ENCODE results near the gene SEZ6. TPM values are rescaled to one million over a fixed set of nuclear protein-coding genes. Genes with fewer than 3 reads are reported as not detected.

The SEZ6 gene
- total RNA-seq, 1 experiment from 2014 or later = not detected

- no peak overlapping the region for H3K27ac Mint-ChIP-seq (ENCODE audit: unreplicated experiment)
- DNase-seq = no peak
- no peak for TF ChIP-seq CTCF (IDR thresholded peaks at IDR 0.05; ENCODE audit: unreplicated experiment)
- BruUV-seq (replicated peaks) = no TSS peak
- no peaks in the 10 kb centered on the region for H3K4me1 Mint-ChIP-seq (ENCODE audit: low read depth, unreplicated experiment)
- CTCF ChIA-PET = interaction anchor here (1.0 to 1.1 kb wide), 3 partner anchors 28 to 123 kb away, joined by 3 to 7 read pairs (median 3); no protein-coding TSS in a partner anchor
- no peaks in the 10 kb centered on the region for H3K9me3 Mint-ChIP-seq (ENCODE audit: low read depth, unreplicated experiment)
- peaks cover 64% of the 10 kb centered on the region for H3K27me3 Mint-ChIP-seq (ENCODE audit: unreplicated experiment)
- intact Hi-C loops (cut with micrococcal nuclease; ENCODE audit: unreplicated experiment) = no loop called here
- H3K4me3 Mint-ChIP-seq (ENCODE audit: low read depth, unreplicated experiment) = no peak overlapping the region
- peaks cover 5% of the 10 kb centered on the region for H3K36me3 Mint-ChIP-seq (ENCODE audit: insufficient read depth, unreplicated experiment)
Observed at GRCh38 chr17:28993645-28994426, 12.0 kb downstream of the SEZ6 start.

DNA sequence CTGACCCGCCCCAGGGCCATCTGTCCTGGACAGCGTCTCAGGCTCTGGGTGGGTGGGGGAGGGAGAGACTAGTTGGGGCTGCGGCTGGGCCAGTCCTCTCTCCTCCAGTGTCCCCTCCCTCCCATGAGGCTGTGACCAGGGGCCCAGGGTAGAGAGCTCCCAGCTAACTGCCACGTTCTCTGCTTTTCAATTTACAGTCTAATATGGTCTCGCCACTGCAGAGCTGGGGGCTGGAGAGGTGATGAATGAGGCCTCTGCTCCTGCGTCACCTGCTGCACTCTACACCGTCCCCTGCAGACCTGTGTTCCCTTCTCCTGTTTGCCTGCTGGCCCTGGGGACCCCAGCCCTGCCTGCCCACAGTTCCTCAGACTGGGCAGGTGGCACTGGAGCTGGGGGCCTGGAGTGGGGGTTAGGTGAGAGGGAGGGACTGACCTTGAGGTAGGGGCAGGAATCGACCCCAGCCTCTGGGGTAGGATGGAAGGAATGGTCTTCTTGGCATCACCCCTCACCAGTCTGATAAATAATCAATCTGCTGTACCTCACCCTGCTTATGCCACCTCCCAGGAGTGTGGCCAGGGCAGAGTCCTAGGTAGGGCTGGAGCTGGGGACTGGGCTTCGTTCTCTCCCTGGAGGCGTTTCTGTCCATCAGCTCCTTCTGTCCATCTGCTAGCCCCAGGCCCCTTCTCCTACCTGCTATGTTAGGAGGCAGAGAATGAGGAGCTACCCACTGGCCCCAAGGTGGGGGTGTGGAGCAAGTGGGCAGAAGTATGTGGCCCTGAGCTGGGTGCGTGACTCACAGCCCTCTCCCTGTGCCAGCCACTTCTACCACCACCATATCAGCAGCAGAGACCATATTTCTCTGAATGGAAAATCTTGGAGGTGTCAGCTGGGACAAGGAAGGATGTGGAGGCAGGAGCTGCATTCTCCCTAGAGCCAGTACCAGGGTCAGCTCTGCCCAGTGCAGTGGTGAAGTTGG lies 12.9 kb downstream of the SEZ6 start:
- Mint-ChIP-seq H3K4me3 (ENCODE audit: low read depth, unreplicated experiment) (no peak overlapping the region), H3K9me3 (ENCODE audit: low read depth, unreplicated experiment) (no peaks in the 10 kb centered on the region), H3K27ac (ENCODE audit: unreplicated experiment) (no peak overlapping the region), H3K4me1 (ENCODE audit: low read depth, unreplicated experiment) (no peaks in the 10 kb centered on the region), H3K27me3 (ENCODE audit: unreplicated experiment) (peaks cover 64% of the 10 kb centered on the region), H3K36me3 (ENCODE audit: insufficient read depth, unreplicated experiment) (peaks cover 4% of the 10 kb centered on the region)
- DNase-seq = peak; percentile 37
- no TSS peak for BruUV-seq (replicated peaks)
- CTCF ChIA-PET = interaction anchor here (1.0 to 1.1 kb wide), 3 partner anchors 27 to 124 kb away, joined by 3 to 7 read pairs (median 3); no protein-coding TSS in a partner anchor
- TF ChIP-seq CTCF (IDR thresholded peaks at IDR 0.05; ENCODE audit: unreplicated experiment) = peak; percentile 19
- intact Hi-C loops (cut with micrococcal nuclease; ENCODE audit: unreplicated experiment) = no loop called here

DNA sequence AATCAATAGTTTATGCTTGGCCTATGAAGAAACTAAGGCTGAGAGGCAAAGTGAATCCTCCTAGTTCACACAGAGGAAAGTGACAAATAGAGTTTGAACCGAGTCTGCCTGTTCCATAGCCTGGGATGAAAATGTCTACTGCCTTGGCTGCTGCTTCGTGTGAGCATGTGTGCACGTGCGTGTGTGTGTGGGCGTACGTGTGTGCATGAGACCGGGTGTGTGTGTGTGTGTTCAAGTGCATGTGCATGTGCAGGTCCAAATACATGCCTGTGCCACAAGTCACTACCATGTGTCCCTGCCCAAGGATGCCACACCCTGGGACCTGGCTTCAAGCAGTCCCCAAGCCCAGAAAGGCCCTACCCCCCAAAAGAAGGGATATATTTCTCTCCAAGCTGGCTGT lies 13.6 kb downstream of the SEZ6 start:
- H3K4me1 Mint-ChIP-seq (ENCODE audit: low read depth, unreplicated experiment) = no peaks in the 10 kb centered on the region
- H3K27me3 Mint-ChIP-seq (ENCODE audit: unreplicated experiment) = peaks cover 64% of the 10 kb centered on the region
- no peak overlapping the region for H3K27ac Mint-ChIP-seq (ENCODE audit: unreplicated experiment)
- intact Hi-C loops (cut with micrococcal nuclease; ENCODE audit: unreplicated experiment) = no loop called here
- CTCF ChIA-PET = interaction anchor here (0.8 kb wide), 1 partner anchor 125 kb away, joined by 3 read pairs; no protein-coding TSS in a partner anchor
- BruUV-seq (replicated peaks) = no TSS peak
- TF ChIP-seq CTCF (IDR thresholded peaks at IDR 0.05; ENCODE audit: unreplicated experiment) = no peak
- DNase-seq = no peak
- H3K9me3 Mint-ChIP-seq (ENCODE audit: low read depth, unreplicated experiment) = no peaks in the 10 kb centered on the region
- H3K36me3 Mint-ChIP-seq (ENCODE audit: insufficient read depth, unreplicated experiment) = no peaks in the 10 kb centered on the region
- H3K4me3 Mint-ChIP-seq (ENCODE audit: low read depth, unreplicated experiment) = no peak overlapping the region

- no peaks in the 10 kb centered on the region for H3K9me3 Mint-ChIP-seq (ENCODE audit: low read depth, unreplicated experiment)
- H3K27me3 Mint-ChIP-seq (ENCODE audit: unreplicated experiment) = peaks cover 60% of the 10 kb centered on the region
- no TSS peak for BruUV-seq (replicated peaks)
- intact Hi-C loops (cut with micrococcal nuclease; ENCODE audit: unreplicated experiment) = no loop called here
- H3K36me3 Mint-ChIP-seq (ENCODE audit: insufficient read depth, unreplicated experiment) = no peaks in the 10 kb centered on the region
- CTCF ChIA-PET = interaction anchor here (0.8 kb wide), 1 partner anchor 125 kb away, joined by 3 read pairs; no protein-coding TSS in a partner anchor
- H3K4me1 Mint-ChIP-seq (ENCODE audit: low read depth, unreplicated experiment) = no peaks in the 10 kb centered on the region
- DNase-seq = no peak
- H3K4me3 Mint-ChIP-seq (ENCODE audit: low read depth, unreplicated experiment) = no peak overlapping the region
- no peak overlapping the region for H3K27ac Mint-ChIP-seq (ENCODE audit: unreplicated experiment)
- no peak for TF ChIP-seq CTCF (IDR thresholded peaks at IDR 0.05; ENCODE audit: unreplicated experiment)
Observed at GRCh38 chr17:28991779-28992178, 14.1 kb downstream of the SEZ6 start.
